Fibroblast of pulmonary artery (primary cell): ENCODE data around the gene PPEF1.

ENCODE experiments used
- DNase-seq: peaks from one replicate; pipeline ENCODE4 v3.0.0-alpha.2; 2010; ENCODE audit warnings: low read depth
- H3K4me3 ChIP-seq: replicated peaks from 2 replicates; pipeline ENCODE4 v1.5.1; 2011; ENCODE audit warnings: low read depth, mild to moderate bottlenecking, control low read depth, low read length, moderate library complexity
- TF ChIP-seq, protein P1 (sequence below): IDR thresholded peaks from 2 replicates; pipeline ENCODE4 v1.5.1; 2011; ENCODE audit warnings: mild to moderate bottlenecking, control low read depth, low read length, inconsistent platforms; ENCODE audit errors: missing control alignments

The PPEF1 gene

DNA sequence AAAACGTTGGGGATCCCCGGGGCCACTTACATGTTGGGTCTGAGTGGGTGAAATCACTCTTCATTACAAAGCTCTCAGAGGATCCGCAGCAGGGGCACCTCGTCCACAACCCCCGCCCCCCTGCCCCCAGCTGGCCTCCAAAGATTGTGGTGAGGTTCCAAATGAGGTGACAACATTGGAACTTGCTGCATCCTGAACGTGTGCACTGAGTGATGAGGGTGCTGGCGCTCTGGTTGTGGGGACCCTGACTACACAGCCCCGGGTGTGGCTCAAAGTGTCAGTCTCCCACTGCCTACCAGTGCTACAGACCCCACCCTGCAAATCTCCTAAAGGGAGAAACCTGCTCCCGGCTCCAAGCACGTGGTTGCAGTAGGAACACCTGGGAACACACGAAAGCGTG, 164.5 kb downstream of the PPEF1 start:
- TF ChIP-seq, protein P1, sequence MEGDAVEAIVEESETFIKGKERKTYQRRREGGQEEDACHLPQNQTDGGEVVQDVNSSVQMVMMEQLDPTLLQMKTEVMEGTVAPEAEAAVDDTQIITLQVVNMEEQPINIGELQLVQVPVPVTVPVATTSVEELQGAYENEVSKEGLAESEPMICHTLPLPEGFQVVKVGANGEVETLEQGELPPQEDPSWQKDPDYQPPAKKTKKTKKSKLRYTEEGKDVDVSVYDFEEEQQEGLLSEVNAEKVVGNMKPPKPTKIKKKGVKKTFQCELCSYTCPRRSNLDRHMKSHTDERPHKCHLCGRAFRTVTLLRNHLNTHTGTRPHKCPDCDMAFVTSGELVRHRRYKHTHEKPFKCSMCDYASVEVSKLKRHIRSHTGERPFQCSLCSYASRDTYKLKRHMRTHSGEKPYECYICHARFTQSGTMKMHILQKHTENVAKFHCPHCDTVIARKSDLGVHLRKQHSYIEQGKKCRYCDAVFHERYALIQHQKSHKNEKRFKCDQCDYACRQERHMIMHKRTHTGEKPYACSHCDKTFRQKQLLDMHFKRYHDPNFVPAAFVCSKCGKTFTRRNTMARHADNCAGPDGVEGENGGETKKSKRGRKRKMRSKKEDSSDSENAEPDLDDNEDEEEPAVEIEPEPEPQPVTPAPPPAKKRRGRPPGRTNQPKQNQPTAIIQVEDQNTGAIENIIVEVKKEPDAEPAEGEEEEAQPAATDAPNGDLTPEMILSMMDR, result no peak
- no peak overlapping the region for H3K4me3 ChIP-seq
- no peak for DNase-seq

DNA sequence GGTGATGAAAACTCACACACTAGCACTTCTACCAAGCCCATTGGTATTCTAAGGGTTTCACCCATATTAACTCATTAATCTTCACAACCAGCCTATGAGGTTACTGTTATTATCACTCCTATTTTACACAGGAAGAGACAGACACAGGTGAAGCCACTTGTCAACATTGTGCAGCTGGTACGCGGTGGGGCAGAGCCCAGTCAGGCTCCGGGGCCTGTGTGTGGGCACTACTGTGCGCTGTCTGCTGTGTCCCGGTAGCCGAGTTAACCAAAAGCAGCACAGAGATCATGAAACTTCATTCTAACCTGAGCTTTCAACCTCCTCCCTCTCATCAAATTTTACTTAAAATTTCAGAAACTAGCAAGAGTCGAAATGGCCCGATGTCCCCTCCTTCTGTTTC, 165.2 kb downstream of the PPEF1 start:
- no peak for DNase-seq

DNA sequence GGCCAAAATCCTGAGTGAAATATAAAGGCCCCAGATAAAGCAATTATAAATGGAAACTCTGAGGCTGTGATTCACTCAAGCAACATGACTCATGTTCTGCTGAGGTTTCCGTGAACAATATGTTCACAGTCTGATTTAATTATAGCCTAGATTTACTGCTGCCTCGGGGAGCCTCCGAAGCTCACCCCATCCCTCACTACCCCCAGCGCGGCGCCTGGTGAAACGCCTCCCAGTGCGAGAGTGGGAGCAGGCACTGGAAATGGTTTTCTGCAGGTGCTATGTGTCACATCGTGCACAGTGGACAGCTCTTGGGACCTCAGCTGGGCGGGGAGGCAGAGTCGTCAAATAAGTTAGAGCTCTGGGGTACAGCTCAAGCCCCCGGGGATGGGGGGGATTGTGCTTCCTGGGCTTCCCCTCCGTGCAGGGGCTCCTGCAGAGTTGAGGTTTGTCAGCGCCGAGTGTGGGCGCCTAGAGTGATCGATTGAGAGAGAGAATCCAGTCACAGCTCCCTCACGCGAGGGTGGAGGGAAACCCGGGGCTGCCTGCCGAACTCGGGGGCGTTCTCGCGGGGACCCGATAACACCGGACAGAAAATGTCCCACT, 165.8 kb downstream of the PPEF1 start:
- TF ChIP-seq, protein P1, result no peak
- peak overlapping the region; percentile 19 for H3K4me3 ChIP-seq
- peak; percentile 65 for DNase-seq

More for the DNA sequence above, 165.2 kb downstream of the PPEF1 start:
- TF ChIP-seq, protein P1, result no peak
- no peak overlapping the region for H3K4me3 ChIP-seq

DNA sequence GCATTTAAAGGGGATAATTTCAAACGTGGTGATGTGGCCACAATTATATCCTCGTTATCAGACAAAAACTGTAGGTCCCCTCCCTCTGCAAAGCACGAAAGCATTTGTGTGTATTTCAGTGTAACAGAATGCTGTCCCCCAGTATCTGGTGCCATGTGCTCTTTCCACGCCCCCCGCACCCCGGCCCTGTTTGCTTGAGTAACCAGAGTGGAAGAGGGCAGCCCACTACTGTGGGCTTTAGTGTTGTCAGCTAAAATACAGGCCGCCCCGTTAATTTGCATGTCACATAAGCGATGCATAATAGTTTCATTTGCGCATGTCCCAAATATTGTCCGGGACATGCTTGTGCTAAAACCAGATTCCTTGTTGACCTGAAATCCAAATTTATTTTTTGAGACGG, 166.4 kb downstream of the PPEF1 start:
- DNase-seq, result no peak
- H3K4me3 ChIP-seq, result no peak overlapping the region
- TF ChIP-seq, protein P1, result no peak

DNA sequence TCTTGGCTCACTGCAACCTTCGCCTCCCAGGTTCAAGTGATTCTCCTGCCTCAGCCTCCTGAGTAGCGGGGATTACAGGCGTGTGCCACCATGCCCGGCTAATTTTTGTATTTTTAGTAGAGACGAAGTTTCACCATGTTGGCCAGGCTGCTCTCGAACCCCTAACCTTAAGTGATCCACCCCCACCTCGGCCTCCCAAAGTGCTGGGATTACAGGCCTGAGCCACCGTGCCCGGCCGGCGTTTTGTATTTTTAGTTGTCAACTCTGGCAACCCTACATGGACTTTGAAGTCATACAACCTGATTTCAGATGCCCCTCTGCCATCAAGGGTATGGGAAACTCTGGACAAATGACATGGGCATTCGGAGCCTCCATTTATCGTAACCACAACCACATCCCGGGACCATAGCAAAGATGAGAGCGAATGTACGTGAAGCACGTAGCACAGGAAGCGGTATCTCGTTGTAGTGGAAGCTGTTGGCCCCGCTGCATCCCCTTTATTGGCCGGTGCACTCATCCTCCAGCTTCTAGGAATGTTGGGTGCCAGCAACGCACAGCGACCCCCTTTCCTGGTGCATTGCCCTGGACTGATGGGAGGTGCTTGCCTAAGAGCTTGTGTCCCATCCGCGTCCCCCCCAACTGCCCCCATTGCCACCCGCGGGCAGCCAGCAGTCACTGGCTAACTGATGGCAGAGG, 167.3 kb downstream of the PPEF1 start:
- DNase-seq, result no peak
- H3K4me3 ChIP-seq, result no peak overlapping the region
- TF ChIP-seq, protein P1, result no peak

DNA sequence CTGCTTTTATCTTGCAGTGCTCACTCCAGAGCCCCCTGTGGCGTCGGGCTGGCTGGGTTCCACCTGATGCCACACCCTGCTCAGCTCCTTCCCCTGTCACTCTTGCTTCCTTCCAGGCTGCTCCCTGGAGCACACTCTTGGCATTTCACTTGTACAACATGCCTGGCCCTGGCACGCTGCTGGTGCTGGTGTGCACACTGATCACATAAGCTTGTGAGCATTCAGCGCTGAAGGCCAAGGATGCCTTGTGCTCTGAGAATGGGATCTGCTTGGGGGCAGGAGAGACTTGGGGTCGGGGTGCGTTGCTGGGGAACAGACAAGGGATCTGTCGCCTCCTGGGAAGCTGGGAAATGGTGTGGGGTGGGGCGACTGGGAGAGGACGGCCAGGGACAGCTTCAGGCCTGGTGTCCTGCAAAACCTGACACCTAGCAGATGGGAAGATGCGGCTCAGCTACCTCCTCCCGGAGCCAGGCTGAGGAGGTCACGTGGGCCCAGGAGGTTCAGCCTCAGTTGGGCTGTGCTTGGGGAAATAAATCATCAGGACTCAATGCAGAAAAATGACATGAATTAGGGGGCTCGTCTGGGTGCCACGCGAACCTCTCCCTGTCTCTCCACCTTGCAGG, 167.9 kb downstream of the PPEF1 start:
- DNase-seq, result no peak
- no peak overlapping the region for H3K4me3 ChIP-seq
- TF ChIP-seq, protein P1, result no peak

DNA sequence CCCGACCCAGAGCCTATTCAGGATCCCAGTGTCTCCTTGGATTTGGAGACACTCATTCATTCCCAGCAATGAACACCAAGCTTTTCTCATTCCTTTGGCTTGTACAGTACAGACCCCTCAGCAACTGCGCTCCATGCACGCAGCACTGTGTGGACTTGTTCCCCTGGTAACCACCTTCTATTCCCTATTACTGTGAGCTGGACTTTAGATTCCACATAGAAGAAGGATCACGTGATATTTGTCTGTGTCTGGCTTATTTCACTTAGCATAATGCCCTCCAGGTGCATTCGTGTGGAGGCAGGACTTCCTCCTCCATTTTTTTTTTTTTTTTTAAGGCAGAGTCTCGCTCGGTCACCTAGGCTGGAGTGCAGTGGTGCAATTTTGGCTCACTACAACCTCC, 170.0 kb downstream of the PPEF1 start:
- DNase-seq, result no peak
- no peak overlapping the region for H3K4me3 ChIP-seq
- TF ChIP-seq, protein P1, result no peak
